Suppressor macrophage treated with lipopolysaccharide for 4 hours (primary cell): ENCODE measurements around the gene APOBEC2.
A peak's percentile ranks its signal among the peaks of the same experiment; 100 is the strongest.

Experiments used
- DNase-seq: peaks from one replicate; pipeline ENCODE4 v3.0.0-alpha.2; 2020

APOBEC2 gene

GRCh38 chr6:41092421-41093140 is 39.6 kb downstream of the APOBEC2 start:
- peak; percentile 46 for DNase-seq

GRCh38 chr6:41093729-41094128 is 40.7 kb downstream of the APOBEC2 start:
- DNase-seq, result no peak

- no peak for DNase-seq
These were observed 44.6 kb downstream of the APOBEC2 start for GRCh38 chr6:41097467-41098090.

- DNase-seq, result no peak
These were observed 45.4 kb downstream of the APOBEC2 start for GRCh38 chr6:41098366-41098765.

GRCh38 chr6:41100871-41101287 is 47.9 kb downstream of the APOBEC2 start:
- DNase-seq, result no peak

GRCh38 chr6:41103847-41104246 is 50.8 kb downstream of the APOBEC2 start:
- DNase-seq, result no peak

- no peak for DNase-seq
These were observed 58.0 kb downstream of the APOBEC2 start for GRCh38 chr6:41111017-41111416.
